ENCODE measurements around the gene LEF1.

Gene LEF1

DNA sequence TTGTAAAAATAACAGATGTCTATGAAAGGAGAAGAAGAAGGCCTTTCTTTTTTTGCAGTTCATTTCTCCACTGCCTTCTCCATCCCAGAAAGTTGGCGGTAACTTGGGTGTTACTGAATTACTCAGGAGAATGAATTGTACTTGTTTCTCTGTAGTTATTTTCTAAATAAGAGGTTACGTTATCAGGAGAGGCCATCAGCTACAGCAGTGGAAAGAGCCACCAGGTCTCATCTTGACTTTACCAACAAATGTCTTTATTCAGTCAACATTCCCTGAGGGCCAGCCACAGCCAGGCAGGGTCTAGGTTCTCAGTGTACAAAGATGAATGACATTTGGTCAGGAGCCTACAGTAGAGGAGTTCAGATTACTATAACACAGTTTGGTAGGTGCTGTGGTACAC lies 170.9 kb downstream of the LEF1 start:
- no peak for DNase-seq (ENCODE audit: low spot score)
